ENCODE data around the gene NFATC1.

The NFATC1 gene

GRCh38 chr18:79575891-79576685 is 180.4 kb downstream of the NFATC1 start:
- no peaks in the 10 kb centered on the region for H3K27me3 ChIP-seq (ENCODE audit: insufficient read depth, insufficient read length)
- H3K4me1 ChIP-seq (ENCODE audit: insufficient read depth, insufficient read length): peaks cover 6% of the 10 kb centered on the region
- H3K9me3 ChIP-seq (ENCODE audit: insufficient read depth, low read length): peaks cover 28% of the 10 kb centered on the region
- no peak for DNase-seq (ENCODE audit: low read depth, low spot score)
- peak overlapping the region; percentile 3 for H3K9ac ChIP-seq (ENCODE audit: insufficient read length, low read depth)
- no peak overlapping the region for H3K4me3 ChIP-seq (ENCODE audit: insufficient read length, low read depth)
- no peak for TF ChIP-seq ZNF274 (IDR thresholded peaks at IDR 0.05; ENCODE audit: low read depth, low read length)
- TF ChIP-seq SUZ12 (IDR thresholded peaks at IDR 0.05; ENCODE audit: extremely low read depth, insufficient read depth, insufficient read length): no peak
- H3K36me3 ChIP-seq (ENCODE audit: insufficient read depth, insufficient read length, low read length): no peaks in the 10 kb centered on the region

- DNase-seq (ENCODE audit: low read depth, low spot score): no peak
Observed at GRCh38 chr18:79576686-79577351, 181.1 kb downstream of the NFATC1 start.

GRCh38 chr18:79577451-79578395 is 182.0 kb downstream of the NFATC1 start:
- peaks cover 6% of the 10 kb centered on the region for H3K4me1 ChIP-seq (ENCODE audit: insufficient read depth, insufficient read length)
- no peak overlapping the region for H3K9ac ChIP-seq (ENCODE audit: insufficient read length, low read depth)
- DNase-seq (ENCODE audit: low read depth, low spot score): no peak
- TF ChIP-seq ZNF274 (IDR thresholded peaks at IDR 0.05; ENCODE audit: low read depth, low read length) (no peak), YY1 (IDR thresholded peaks at IDR 0.05; ENCODE audit: insufficient read depth, insufficient read length) (no peak), SUZ12 (IDR thresholded peaks at IDR 0.05; ENCODE audit: extremely low read depth, insufficient read depth, insufficient read length) (no peak)
- H3K36me3 ChIP-seq (ENCODE audit: insufficient read depth, insufficient read length, low read length): no peaks in the 10 kb centered on the region
- H3K4me3 ChIP-seq (ENCODE audit: insufficient read length, low read depth): no peak overlapping the region
- H3K9me3 ChIP-seq (ENCODE audit: insufficient read depth, low read length): peaks cover 22% of the 10 kb centered on the region
- no peaks in the 10 kb centered on the region for H3K27me3 ChIP-seq (ENCODE audit: insufficient read depth, insufficient read length)

More at GRCh38 chr18:79576686-79577351, 181.1 kb downstream of the NFATC1 start:
- H3K4me3 ChIP-seq (ENCODE audit: insufficient read length, low read depth): no peak overlapping the region
- no peaks in the 10 kb centered on the region for H3K36me3 ChIP-seq (ENCODE audit: insufficient read depth, insufficient read length, low read length)
- peak overlapping the region; percentile 39 for H3K9ac ChIP-seq (ENCODE audit: insufficient read length, low read depth)
- H3K4me1 ChIP-seq (ENCODE audit: insufficient read depth, insufficient read length): peaks cover 6% of the 10 kb centered on the region
- no peak for TF ChIP-seq ZNF274 (IDR thresholded peaks at IDR 0.05; ENCODE audit: low read depth, low read length)
- TF ChIP-seq YY1 (IDR thresholded peaks at IDR 0.05; ENCODE audit: insufficient read depth, insufficient read length): no peak
- no peak for TF ChIP-seq SUZ12 (IDR thresholded peaks at IDR 0.05; ENCODE audit: extremely low read depth, insufficient read depth, insufficient read length)
- no peaks in the 10 kb centered on the region for H3K27me3 ChIP-seq (ENCODE audit: insufficient read depth, insufficient read length)
- peaks cover 25% of the 10 kb centered on the region for H3K9me3 ChIP-seq (ENCODE audit: insufficient read depth, low read length)

- Histone ChIP-seq H3K9me3 (ENCODE audit: insufficient read depth, low read length) (peaks cover 13% of the 10 kb centered on the region; the same call in 1 of the 2 replicates), H3K27me3 (ENCODE audit: insufficient read depth, insufficient read length) (no peaks in the 10 kb centered on the region), H3K4me1 (ENCODE audit: insufficient read depth, insufficient read length) (peaks cover 8% of the 10 kb centered on the region), H3K9ac (ENCODE audit: insufficient read length, low read depth) (no peak overlapping the region), H3K36me3 (ENCODE audit: insufficient read depth, insufficient read length, low read length) (no peaks in the 10 kb centered on the region), H3K4me3 (ENCODE audit: insufficient read length, low read depth) (no peak overlapping the region)
- DNase-seq (ENCODE audit: low read depth, low spot score): no peak
- TF ChIP-seq SUZ12 (IDR thresholded peaks at IDR 0.05; ENCODE audit: extremely low read depth, insufficient read depth, insufficient read length): no peak
- TF ChIP-seq YY1 (IDR thresholded peaks at IDR 0.05; ENCODE audit: insufficient read depth, insufficient read length): no peak
- no peak for TF ChIP-seq ZNF274 (IDR thresholded peaks at IDR 0.05; ENCODE audit: low read depth, low read length)
Observed at GRCh38 chr18:79578396-79579260, 182.9 kb downstream of the NFATC1 start.

Measured in NT2/D1 (cell line).